DLD1 (cell line): ENCODE data around the gene TPCN2.

Experiments
- in situ Hi-C: cut with HindIII; loops from 2 replicates; pipeline ENCODE4 v1.10.0; 2017; ENCODE audit warnings: low sequenced_read_pairs

The TPCN2 gene

GRCh38 chr11:69010361-69010891 is 38.3 kb upstream of the TPCN2 start:
- in situ Hi-C loops, result no loop called here

GRCh38 chr11:69010964-69011623 is 37.6 kb upstream of the TPCN2 start:
- in situ Hi-C loops, result no loop called here

- in situ Hi-C loops, result no loop called here
Observed at GRCh38 chr11:69011624-69012091, 37.1 kb upstream of the TPCN2 start.

GRCh38 chr11:69012092-69013008 is 36.4 kb upstream of the TPCN2 start:
- in situ Hi-C loops, result no loop called here

GRCh38 chr11:69013009-69013951 is 35.5 kb upstream of the TPCN2 start, which contains the start of gene MRGPRF:
MRGPRF (minus strand) TSS chr11:69013246; CDS start chr11:69009901, 3,345 bp downstream.
- in situ Hi-C loops, result no loop called here

- in situ Hi-C loops, result no loop called here
Observed at GRCh38 chr11:69014084-69014851, 34.5 kb upstream of the TPCN2 start.

- in situ Hi-C loops, result no loop called here
Observed at GRCh38 chr11:69014898-69015549, 33.7 kb upstream of the TPCN2 start.

GRCh38 chr11:69017951-69018350 is 30.8 kb upstream of the TPCN2 start:
- in situ Hi-C loops, result no loop called here

GRCh38 chr11:69018924-69019323 is 29.8 kb upstream of the TPCN2 start:
- in situ Hi-C loops, result no loop called here

GRCh38 chr11:69022260-69022659 is 26.5 kb upstream of the TPCN2 start:
- in situ Hi-C loops, result no loop called here

- in situ Hi-C loops, result no loop called here
Observed at GRCh38 chr11:69024509-69024908, 24.2 kb upstream of the TPCN2 start.

GRCh38 chr11:69027704-69028372 is 20.9 kb upstream of the TPCN2 start:
- in situ Hi-C loops, result no loop called here

- in situ Hi-C loops, result no loop called here
Observed at GRCh38 chr11:69030301-69030700, 18.4 kb upstream of the TPCN2 start.

GRCh38 chr11:69032833-69033232 is 15.9 kb upstream of the TPCN2 start:
- in situ Hi-C loops, result no loop called here

- in situ Hi-C loops, result no loop called here
Observed at GRCh38 chr11:69033431-69033830, 15.3 kb upstream of the TPCN2 start.

GRCh38 chr11:69034123-69034867 is 14.4 kb upstream of the TPCN2 start:
- in situ Hi-C loops, result no loop called here

- in situ Hi-C loops, result no loop called here
Observed at GRCh38 chr11:69035150-69035945, 13.4 kb upstream of the TPCN2 start.
